HEK293 (cell line): ENCODE results near the gene DLX2.

Experiments used
- AEBP2 ChIP-seq: fragments of 450-650 bp; formaldehyde crosslinking; IDR thresholded peaks from 2 replicates; pipeline ENCODE4 v1.5.1; 2016; ENCODE audit warnings: missing biosample characterization, missing genetic modification characterization, borderline replicate concordance
- CTCF ChIP-seq: fragments of 450-650 bp; formaldehyde crosslinking; IDR thresholded peaks from 2 replicates; pipeline ENCODE4 v1.5.1; 2016; ENCODE audit warnings: missing biosample characterization, missing genetic modification characterization
- EGR2 ChIP-seq: fragments of 450-650 bp; formaldehyde crosslinking; IDR thresholded peaks from 2 replicates; pipeline ENCODE4 v1.5.1; 2016; ENCODE audit warnings: low read depth, missing biosample characterization, missing genetic modification characterization
- HOXC10 ChIP-seq: sonication (generic); formaldehyde crosslinking; IDR thresholded peaks from 2 replicates; pipeline ENCODE4 v1.8.1; 2023; ENCODE audit warnings: mild to moderate bottlenecking, missing genetic modification reagents
- IKZF3 ChIP-seq: fragments of 450-650 bp; IDR thresholded peaks from 2 replicates; pipeline ENCODE4 v1.5.0; 2018; ENCODE audit warnings: missing biosample characterization, mild to moderate bottlenecking, missing genetic modification characterization, moderate library complexity
- INSM2 ChIP-seq: fragments of 450-650 bp; formaldehyde crosslinking; IDR thresholded peaks from 2 replicates; pipeline ENCODE4 v1.5.1; 2016; ENCODE audit warnings: missing biosample characterization, missing genetic modification characterization
- KLF1 ChIP-seq: fragments of 450-650 bp; formaldehyde crosslinking; IDR thresholded peaks from 2 replicates; pipeline ENCODE4 v1.5.1; 2016; ENCODE audit warnings: missing biosample characterization, missing genetic modification characterization
- KLF7 ChIP-seq: fragments of 450-650 bp; formaldehyde crosslinking; IDR thresholded peaks from 2 replicates; pipeline ENCODE4 v1.5.1; 2016; ENCODE audit warnings: missing biosample characterization, missing genetic modification characterization, borderline replicate concordance
- KLF8 ChIP-seq: fragments of 450-650 bp; formaldehyde crosslinking; IDR thresholded peaks from 2 replicates; pipeline ENCODE4 v1.5.1; 2016; ENCODE audit warnings: missing biosample characterization, missing genetic modification characterization
- MYNN ChIP-seq: fragments of 450-650 bp; formaldehyde crosslinking; IDR thresholded peaks from 2 replicates; pipeline ENCODE4 v1.5.1; 2016; ENCODE audit warnings: missing biosample characterization, missing genetic modification characterization, borderline replicate concordance
- PRDM1 ChIP-seq: fragments of 450-650 bp; formaldehyde crosslinking; IDR thresholded peaks from 2 replicates; pipeline ENCODE4; 2016; ENCODE audit warnings: missing biosample characterization, missing genetic modification characterization
- SALL2 ChIP-seq: fragments of 450-650 bp; formaldehyde crosslinking; IDR thresholded peaks from 2 replicates; pipeline ENCODE4 v1.5.0; 2017; ENCODE audit warnings: missing biosample characterization, mild to moderate bottlenecking, missing genetic modification characterization, borderline replicate concordance
- SCRT2 ChIP-seq: fragments of 450-650 bp; formaldehyde crosslinking; IDR thresholded peaks from 2 replicates; pipeline ENCODE4 v1.5.1; 2016; ENCODE audit warnings: missing biosample characterization, missing genetic modification characterization
- SETDB1 ChIP-seq: IDR thresholded peaks from one replicate; pipeline ENCODE4 v1.6.1; 2017; ENCODE audit warnings: mild to moderate bottlenecking, low read length, moderate library complexity, mixed read lengths; ENCODE audit not compliant: insufficient read length
- YY2 ChIP-seq: fragments of 450-650 bp; formaldehyde crosslinking; IDR thresholded peaks from 2 replicates; pipeline ENCODE4 v1.5.1; 2016; ENCODE audit warnings: missing biosample characterization, missing genetic modification characterization
- ZFHX2 ChIP-seq: fragments of 450-650 bp; formaldehyde crosslinking; conservative IDR thresholded peaks from 2 replicates; pipeline ENCODE4 v1.5.1; 2016; ENCODE audit warnings: missing biosample characterization, missing genetic modification characterization
- ZFP37 ChIP-seq: fragments of 450-650 bp; formaldehyde crosslinking; IDR thresholded peaks from 2 replicates; pipeline ENCODE4 v1.5.1; 2016; ENCODE audit warnings: missing biosample characterization, missing genetic modification characterization
- ZIC2 ChIP-seq: fragments of 450-650 bp; formaldehyde crosslinking; IDR thresholded peaks from 2 replicates; pipeline ENCODE4 v1.5.1; 2016; ENCODE audit warnings: missing biosample characterization, missing genetic modification characterization
- ZNF10 ChIP-seq: fragments of 450-650 bp; formaldehyde crosslinking; IDR thresholded peaks from 2 replicates; pipeline ENCODE4 v1.5.1; 2017; ENCODE audit warnings: missing biosample characterization, missing genetic modification characterization
- ZNF112 ChIP-seq: fragments of 450-650 bp; formaldehyde crosslinking; IDR thresholded peaks from 2 replicates; pipeline ENCODE4 v1.5.0; 2017; ENCODE audit warnings: missing biosample characterization, missing genetic modification characterization
- ZNF133 ChIP-seq: fragments of 450-650 bp; formaldehyde crosslinking; IDR thresholded peaks from 2 replicates; pipeline ENCODE4 v1.5.1; 2016; ENCODE audit warnings: missing biosample characterization, missing genetic modification characterization
- ZNF146 ChIP-seq: fragments of 450-650 bp; formaldehyde crosslinking; IDR thresholded peaks from 2 replicates; pipeline ENCODE4 v1.5.1; 2016; ENCODE audit warnings: missing biosample characterization, missing genetic modification characterization
- ZNF302 ChIP-seq: fragments of 450-650 bp; formaldehyde crosslinking; IDR thresholded peaks from 2 replicates; pipeline ENCODE4 v1.5.1; 2016; ENCODE audit warnings: missing biosample characterization, missing genetic modification characterization, low read depth
- ZNF341 ChIP-seq: fragments of 450-650 bp; formaldehyde crosslinking; IDR thresholded peaks from 2 replicates; pipeline ENCODE4; 2016; ENCODE audit warnings: low read depth, missing biosample characterization, missing genetic modification characterization
- ZNF366 ChIP-seq: fragments of 450-650 bp; formaldehyde crosslinking; conservative IDR thresholded peaks from 2 replicates; pipeline ENCODE4 v1.5.1; 2016; ENCODE audit warnings: missing biosample characterization, missing genetic modification characterization
- ZNF391 ChIP-seq: fragments of 450-650 bp; formaldehyde crosslinking; IDR thresholded peaks from 2 replicates; pipeline ENCODE4 v1.5.1; 2016; ENCODE audit warnings: low read depth, missing biosample characterization, missing genetic modification characterization, borderline replicate concordance
- ZNF426 ChIP-seq: fragments of 450-650 bp; formaldehyde crosslinking; IDR thresholded peaks from 2 replicates; pipeline ENCODE4 v1.5.1; 2017; ENCODE audit warnings: missing biosample characterization, missing genetic modification characterization, mild to moderate bottlenecking, inconsistent platforms, moderate library complexity
- ZNF473 ChIP-seq: fragments of 450-650 bp; formaldehyde crosslinking; IDR thresholded peaks from 2 replicates; pipeline ENCODE4 v1.5.1; 2017; ENCODE audit warnings: missing biosample characterization, missing genetic modification characterization
- ZNF561 ChIP-seq: fragments of 450-650 bp; IDR thresholded peaks from 2 replicates; pipeline ENCODE4 v1.5.1; 2018; ENCODE audit warnings: missing biosample characterization, missing genetic modification characterization, borderline replicate concordance
- ZNF596 ChIP-seq: fragments of 450-650 bp; IDR thresholded peaks from 2 replicates; pipeline ENCODE4 v1.5.0; 2018; ENCODE audit warnings: missing biosample characterization, mild to moderate bottlenecking, missing genetic modification characterization, moderate library complexity
- ZNF621 ChIP-seq: fragments of 450-650 bp; formaldehyde crosslinking; IDR thresholded peaks from 2 replicates; pipeline ENCODE4 v1.5.1; 2017; ENCODE audit warnings: missing biosample characterization, missing genetic modification characterization
- ZNF76 ChIP-seq: fragments of 450-650 bp; formaldehyde crosslinking; IDR thresholded peaks from 2 replicates; pipeline ENCODE4; 2016; ENCODE audit warnings: low read depth, missing biosample characterization, missing genetic modification characterization, borderline replicate concordance
- ZNF785 ChIP-seq: fragments of 450-650 bp; formaldehyde crosslinking; IDR thresholded peaks from 2 replicates; pipeline ENCODE4 v1.5.1; 2016; ENCODE audit warnings: missing biosample characterization, missing genetic modification characterization
- ZSCAN23 ChIP-seq: fragments of 450-650 bp; formaldehyde crosslinking; IDR thresholded peaks from 2 replicates; pipeline ENCODE4 v1.5.1; 2016; ENCODE audit warnings: missing biosample characterization, missing genetic modification characterization
- ZXDB ChIP-seq: fragments of 450-650 bp; formaldehyde crosslinking; IDR thresholded peaks from 2 replicates; pipeline ENCODE4 v1.5.1; 2016; ENCODE audit warnings: missing biosample characterization, missing genetic modification characterization
- TF ChIP-seq, protein P1 (sequence below): fragments of 450-650 bp; formaldehyde crosslinking; IDR thresholded peaks from 2 replicates; pipeline ENCODE4 v1.5.1; 2016; ENCODE audit warnings: missing biosample characterization, missing genetic modification characterization

DLX2 gene

DNA sequence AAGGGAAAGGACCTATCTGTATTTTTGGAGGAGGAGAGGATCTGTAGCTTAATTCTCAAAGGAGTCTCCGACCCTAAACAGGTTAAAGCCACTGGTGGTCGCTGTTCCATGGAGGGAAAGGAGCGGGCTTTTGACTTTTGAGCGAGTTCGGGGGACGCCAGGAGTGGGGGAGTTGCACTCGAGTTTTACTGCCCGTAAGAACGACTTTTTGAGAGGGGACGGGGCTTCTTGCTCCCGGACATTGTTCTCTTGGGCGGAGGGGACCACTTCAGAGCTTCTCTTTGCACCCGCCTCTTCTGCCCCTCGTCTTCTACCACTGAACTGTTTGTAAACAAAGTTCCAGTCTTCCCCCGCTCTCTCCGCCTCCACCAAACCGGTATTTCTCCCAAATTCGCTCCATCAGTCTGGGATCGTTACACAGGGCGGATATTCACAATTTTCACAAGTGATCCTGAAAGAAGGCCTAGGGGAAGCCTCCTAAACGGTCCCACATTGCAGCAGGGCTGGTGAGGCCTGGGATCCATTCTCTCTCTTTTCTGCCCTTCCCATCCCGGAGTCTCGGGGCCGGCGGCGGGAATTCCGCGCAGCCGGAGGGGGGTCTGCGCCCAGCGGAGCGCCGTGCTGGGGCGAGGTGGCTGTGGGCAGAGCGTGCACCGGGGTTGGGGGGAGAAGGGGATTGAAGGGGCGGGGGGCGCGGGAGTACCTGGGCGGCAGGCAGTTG, 6.6 kb downstream of the DLX2 start (continued):
- TF ChIP-seq CTCF (tag by site-specific recombination) (peak; percentile 82), ZNF596 (tag by site-specific recombination) (no peak), EGR2 (tag by site-specific recombination) (peak; percentile 48; the same call in 1 of the 2 replicates), ZNF366 (tag by site-specific recombination) (peak; percentile 79), ZNF561 (no peak), ZIC2 (tag by site-specific recombination) (peak; percentile 23), ZNF133 (tag by site-specific recombination) (no peak), MYNN (tag by site-specific recombination) (no peak), ZNF302 (no peak), ZNF391 (no peak), SETDB1 (no peak), ZNF621 (tag by site-specific recombination) (no peak), ZNF473 (tag by site-specific recombination) (no peak), KLF8 (tag by site-specific recombination) (no peak), KLF1 (tag by site-specific recombination) (0 out of 2 replicates have a peak, but pooled peaks have one; percentile 27), ZNF426 (tag by site-specific recombination) (no peak), ZNF76 (tag by site-specific recombination) (0 out of 2 replicates have a peak, but pooled peaks have one; percentile 50), AEBP2 (tag by site-specific recombination) (no peak), ZNF146 (tag by site-specific recombination) (no peak), SCRT2 (peak; percentile 78), HOXC10 (CRISPR knock-in tag) (no peak), KLF7 (tag by site-specific recombination) (no peak), PRDM1 (tag by site-specific recombination) (0 out of 2 replicates have a peak, but pooled peaks have one; percentile 7), ZFHX2 (tag by site-specific recombination) (peak; percentile 48), ZFP37 (tag by site-specific recombination) (no peak), ZSCAN23 (no peak), ZXDB (tag by site-specific recombination) (0 out of 2 replicates have a peak, but pooled peaks have one; percentile 7), ZNF341 (tag by site-specific recombination) (peak; percentile 40; the same call in 1 of the 2 replicates), YY2 (tag by site-specific recombination) (no peak), ZNF112 (tag by site-specific recombination) (no peak), INSM2 (tag by site-specific recombination) (no peak), IKZF3 (tag by site-specific recombination) (no peak; the same call in none of the 2 replicates), ZNF785 (tag by site-specific recombination) (no peak), SALL2 (tag by site-specific recombination) (no peak), ZNF10 (tag by site-specific recombination) (no peak)
- TF ChIP-seq, protein P1, sequence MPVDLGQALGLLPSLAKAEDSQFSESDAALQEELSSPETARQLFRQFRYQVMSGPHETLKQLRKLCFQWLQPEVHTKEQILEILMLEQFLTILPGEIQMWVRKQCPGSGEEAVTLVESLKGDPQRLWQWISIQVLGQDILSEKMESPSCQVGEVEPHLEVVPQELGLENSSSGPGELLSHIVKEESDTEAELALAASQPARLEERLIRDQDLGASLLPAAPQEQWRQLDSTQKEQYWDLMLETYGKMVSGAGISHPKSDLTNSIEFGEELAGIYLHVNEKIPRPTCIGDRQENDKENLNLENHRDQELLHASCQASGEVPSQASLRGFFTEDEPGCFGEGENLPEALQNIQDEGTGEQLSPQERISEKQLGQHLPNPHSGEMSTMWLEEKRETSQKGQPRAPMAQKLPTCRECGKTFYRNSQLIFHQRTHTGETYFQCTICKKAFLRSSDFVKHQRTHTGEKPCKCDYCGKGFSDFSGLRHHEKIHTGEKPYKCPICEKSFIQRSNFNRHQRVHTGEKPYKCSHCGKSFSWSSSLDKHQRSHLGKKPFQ (tag by site-specific recombination) = no peak
